RWPE2 (cell line): ENCODE results near the gene LSM12.

Experiments used
- ATAC-seq: fragments of 200-7000 bp; cut with Tn5 transposase; 3 replicates; pipeline ENCODE4 v1.9.1; 2021; ENCODE audit warnings: low read depth
- DNase-seq: peaks from one replicate; pipeline ENCODE4 v3.0.0-alpha.2; 2020; ENCODE audit warnings: low spot score
- H3K27ac ChIP-seq: fragments of 450-650 bp; 2 replicates; pipeline ENCODE4 v1.5.1; 2017; ENCODE audit warnings: mild to moderate bottlenecking; ENCODE audit not compliant: poor library complexity, severe bottlenecking
- H3K27me3 ChIP-seq: fragments of 250-450 bp; sonication (Bioruptor Pico); 2 replicates; pipeline ENCODE4 v1.5.1; 2021; ENCODE audit warnings: mild to moderate bottlenecking, moderate library complexity; ENCODE audit not compliant: insufficient read depth, poor library complexity, severe bottlenecking
- H3K36me3 ChIP-seq: fragments of 250-450 bp; sonication (Bioruptor Pico); 2 replicates; pipeline ENCODE4 v1.5.1; 2020; ENCODE audit warnings: low read depth, mild to moderate bottlenecking, moderate library complexity
- H3K4me1 ChIP-seq: fragments of 250-450 bp; sonication (Bioruptor Pico); 2 replicates; pipeline ENCODE4 v1.5.1; 2021; ENCODE audit warnings: mild to moderate bottlenecking, moderate library complexity; ENCODE audit not compliant: insufficient read depth, poor library complexity, severe bottlenecking
- H3K4me3 ChIP-seq: fragments of 250-450 bp; sonication (Bioruptor Pico); 2 replicates; pipeline ENCODE4 v1.5.1; 2021; ENCODE audit warnings: mild to moderate bottlenecking, moderate library complexity; ENCODE audit not compliant: severe bottlenecking
- H3K9me3 ChIP-seq: fragments of 250-450 bp; sonication (Bioruptor Pico); 2 replicates; pipeline ENCODE4 v1.5.1; 2021; ENCODE audit warnings: mild to moderate bottlenecking, moderate library complexity; ENCODE audit not compliant: severe bottlenecking
- TF ChIP-seq, protein P1 (sequence below): fragments of 450-650 bp; IDR thresholded peaks from one replicate; pipeline ENCODE4 v1.5.1; 2017; ENCODE audit warnings: mild to moderate bottlenecking, moderate library complexity; ENCODE audit not compliant: poor library complexity, severe bottlenecking

The LSM12 gene

DNA sequence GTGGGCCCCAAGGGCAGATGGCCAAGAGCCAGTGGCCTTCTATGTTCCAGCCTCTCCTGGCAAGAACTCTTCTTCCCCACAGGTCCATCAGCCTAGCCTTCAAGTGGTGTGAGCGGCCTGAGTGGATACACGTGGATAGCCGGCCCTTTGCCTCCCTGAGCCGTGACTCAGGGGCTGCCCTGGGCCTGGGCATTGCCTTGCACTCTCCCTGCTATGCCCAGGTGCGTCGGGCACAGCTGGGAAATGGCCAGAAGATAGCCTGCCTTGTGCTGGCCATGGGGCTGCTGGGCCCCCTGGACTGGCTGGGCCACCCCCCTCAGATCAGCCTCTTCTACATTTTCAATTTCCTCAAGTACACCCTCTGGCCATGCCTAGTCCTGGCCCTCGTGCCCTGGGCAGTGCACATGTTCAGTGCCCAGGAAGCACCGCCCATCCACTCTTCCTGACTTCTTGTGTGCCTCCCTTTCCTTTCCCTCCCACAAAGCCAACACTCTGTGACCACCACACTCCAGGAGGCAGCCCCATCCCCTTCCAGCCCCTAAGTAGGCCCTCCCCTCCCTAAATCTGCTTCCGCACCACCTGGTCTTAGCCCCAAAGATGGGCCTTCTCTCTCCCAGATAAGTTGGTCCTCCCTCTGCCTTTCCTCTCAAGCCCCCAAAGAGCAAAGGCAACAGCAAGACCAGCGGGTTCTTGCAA is 9.3 kb upstream of the LSM12 start:
- Histone ChIP-seq H3K27ac (no peak overlapping the region), H3K36me3 (peaks cover 36% of the 10 kb centered on the region), H3K4me1 (no peaks in the 10 kb centered on the region), H3K9me3 (no peaks in the 10 kb centered on the region), H3K27me3 (no peaks in the 10 kb centered on the region), H3K4me3 (no peak overlapping the region)
- DNase-seq, result no peak
- no peak for ATAC-seq
- TF ChIP-seq, protein P1, sequence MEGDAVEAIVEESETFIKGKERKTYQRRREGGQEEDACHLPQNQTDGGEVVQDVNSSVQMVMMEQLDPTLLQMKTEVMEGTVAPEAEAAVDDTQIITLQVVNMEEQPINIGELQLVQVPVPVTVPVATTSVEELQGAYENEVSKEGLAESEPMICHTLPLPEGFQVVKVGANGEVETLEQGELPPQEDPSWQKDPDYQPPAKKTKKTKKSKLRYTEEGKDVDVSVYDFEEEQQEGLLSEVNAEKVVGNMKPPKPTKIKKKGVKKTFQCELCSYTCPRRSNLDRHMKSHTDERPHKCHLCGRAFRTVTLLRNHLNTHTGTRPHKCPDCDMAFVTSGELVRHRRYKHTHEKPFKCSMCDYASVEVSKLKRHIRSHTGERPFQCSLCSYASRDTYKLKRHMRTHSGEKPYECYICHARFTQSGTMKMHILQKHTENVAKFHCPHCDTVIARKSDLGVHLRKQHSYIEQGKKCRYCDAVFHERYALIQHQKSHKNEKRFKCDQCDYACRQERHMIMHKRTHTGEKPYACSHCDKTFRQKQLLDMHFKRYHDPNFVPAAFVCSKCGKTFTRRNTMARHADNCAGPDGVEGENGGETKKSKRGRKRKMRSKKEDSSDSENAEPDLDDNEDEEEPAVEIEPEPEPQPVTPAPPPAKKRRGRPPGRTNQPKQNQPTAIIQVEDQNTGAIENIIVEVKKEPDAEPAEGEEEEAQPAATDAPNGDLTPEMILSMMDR, result no peak

DNA sequence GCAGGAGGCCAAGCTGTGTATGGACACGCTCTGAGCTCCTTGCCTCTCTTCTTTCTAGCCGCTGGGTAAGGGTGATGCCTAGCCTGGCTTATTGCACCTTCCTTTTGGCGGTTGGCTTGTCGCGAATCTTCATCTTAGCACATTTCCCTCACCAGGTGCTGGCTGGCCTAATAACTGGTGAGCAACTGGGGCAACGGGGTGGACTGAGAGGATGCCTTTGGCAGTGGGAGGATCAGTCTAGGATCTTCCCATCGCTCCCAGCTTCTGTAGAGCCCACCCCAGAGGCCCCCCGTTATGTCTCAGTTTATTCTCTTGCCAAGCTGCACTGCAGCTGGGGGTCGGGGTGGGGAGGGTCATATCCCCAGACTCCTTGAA is 8.4 kb upstream of the LSM12 start:
- TF ChIP-seq, protein P1, result no peak
- peaks cover 3% of the 10 kb centered on the region for H3K4me1 ChIP-seq

DNA sequence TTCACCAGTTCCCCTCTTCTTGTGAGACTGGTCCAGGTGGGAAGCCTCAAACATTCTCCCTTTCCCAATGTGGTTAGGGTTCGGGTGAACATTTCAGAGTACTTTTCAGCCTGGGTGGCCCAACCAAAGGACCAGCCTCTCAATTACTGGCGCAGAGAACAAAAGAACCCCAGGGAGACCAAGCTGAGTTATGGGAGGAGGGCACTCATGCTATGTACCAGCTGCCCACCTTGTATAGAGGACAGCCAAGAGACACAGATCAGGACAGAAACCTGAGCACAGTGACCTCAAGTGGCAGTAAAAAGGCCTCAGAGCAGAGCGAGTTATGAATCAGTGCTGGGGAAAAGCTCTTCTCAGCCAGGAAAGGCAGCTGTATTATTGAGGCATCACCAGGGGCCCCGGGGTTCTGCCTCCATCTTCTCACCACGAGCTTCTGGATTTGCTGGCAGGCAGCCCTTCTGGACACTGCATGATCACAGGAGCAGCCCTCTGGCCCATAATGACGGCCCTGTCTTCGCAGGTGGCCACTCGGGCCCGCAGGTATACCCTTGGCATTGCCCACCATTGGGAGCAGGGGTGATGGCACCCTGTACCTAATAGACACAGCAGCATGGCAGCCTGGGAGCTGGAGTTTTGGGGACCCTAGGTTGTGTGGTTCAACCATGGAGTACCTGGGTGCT is 7.9 kb upstream of the LSM12 start:
- DNase-seq, result no peak
- TF ChIP-seq, protein P1, result no peak
- Histone ChIP-seq H3K9me3 (no peaks in the 10 kb centered on the region), H3K4me1 (peaks cover 4% of the 10 kb centered on the region), H3K36me3 (peaks cover 36% of the 10 kb centered on the region), H3K27me3 (no peaks in the 10 kb centered on the region), H3K4me3 (no peak overlapping the region), H3K27ac (no peak overlapping the region)
- no peak for ATAC-seq

More for the DNA sequence above, 8.4 kb upstream of the LSM12 start:
- no peak for ATAC-seq
- Histone ChIP-seq H3K27me3 (no peaks in the 10 kb centered on the region), H3K4me3 (no peak overlapping the region), H3K36me3 (peaks cover 36% of the 10 kb centered on the region), H3K27ac (no peak overlapping the region), H3K9me3 (no peaks in the 10 kb centered on the region)
- no peak for DNase-seq

DNA sequence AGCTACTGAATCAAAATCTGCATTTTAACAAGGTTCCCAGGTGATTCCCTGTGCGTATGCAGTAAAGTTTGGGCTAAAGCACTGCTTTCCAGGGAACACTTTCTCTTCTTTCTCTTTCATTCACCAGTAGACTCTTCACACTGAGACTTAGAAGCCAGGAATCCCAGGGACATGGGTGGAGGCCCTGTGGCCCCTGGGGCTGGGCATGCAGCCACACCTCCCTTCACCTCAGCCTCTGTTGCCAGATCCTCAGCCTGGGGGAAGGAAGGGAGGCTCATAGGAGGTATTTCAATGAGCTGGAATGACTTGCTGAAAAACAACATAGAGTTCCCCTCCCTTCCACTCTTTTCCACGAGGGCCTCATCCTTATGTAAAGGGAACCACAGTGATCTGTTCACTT is 5.3 kb upstream of the LSM12 start:
- no peak for DNase-seq
- H3K9me3 ChIP-seq, result no peaks in the 10 kb centered on the region
- peaks cover 4% of the 10 kb centered on the region for H3K4me1 ChIP-seq
- no peaks in the 10 kb centered on the region for H3K27me3 ChIP-seq
- H3K4me3 ChIP-seq, result peak overlapping the region; percentile 62
- ATAC-seq, result no peak
- H3K27ac ChIP-seq, result peak overlapping the region; percentile 82
- TF ChIP-seq, protein P1, result no peak
- peaks cover 34% of the 10 kb centered on the region for H3K36me3 ChIP-seq

DNA sequence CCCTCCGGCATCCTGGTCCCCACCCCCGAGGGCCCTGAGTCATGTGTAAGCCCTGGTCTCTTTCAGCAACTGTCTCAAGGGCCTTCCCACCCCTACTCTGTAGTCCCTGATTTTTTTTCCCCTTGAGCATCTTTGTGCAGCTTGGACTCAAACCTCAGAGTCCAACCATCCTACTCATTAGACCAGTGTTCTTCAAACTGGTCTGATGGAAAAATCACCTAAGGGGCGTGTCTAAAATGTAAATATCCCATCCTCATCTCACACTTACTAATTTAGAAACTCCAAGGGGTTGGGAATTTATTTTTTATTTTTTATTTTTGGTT is 4.7 kb upstream of the LSM12 start:
- Histone ChIP-seq H3K9me3 (no peaks in the 10 kb centered on the region), H3K4me3 (peak overlapping the region; percentile 62), H3K36me3 (peaks cover 28% of the 10 kb centered on the region), H3K27ac (peak overlapping the region; percentile 82), H3K4me1 (peaks cover 4% of the 10 kb centered on the region), H3K27me3 (no peaks in the 10 kb centered on the region)
- ATAC-seq (no peak), DNase-seq (no peak)
- TF ChIP-seq, protein P1, result no peak
